ENCODE data around the gene EML6.

- TF ChIP-seq CTCF (IDR thresholded peaks at IDR 0.05) = no peak
- TF ChIP-seq POLR2A (IDR thresholded peaks at IDR 0.05) = no peak
These were observed 213.3 kb downstream of the EML6 start for GRCh38 chr2:54936766-54937165.
